ENCODE data around the gene ITGA2. TPM values are rescaled to one million over a fixed set of nuclear protein-coding genes. Genes with fewer than 3 reads are reported as not detected.

Gene ITGA2
- total RNA-seq, 4 donors from 2014 or later: 1.5 to 10.1 (median 8.7) TPM

- Histone ChIP-seq H3K27ac (no peak overlapping the region), H3K36me3 (peaks cover 0 to 15% (median 3%) of the 10 kb centered on the region in 4 donors)
- in situ Hi-C loops (cut with MboI; ENCODE audit: low pct_ligation_motif_present in 1 of 4, low pct_unique_long_range_greater_than_20kb in 1 of 4, low sequenced_read_pairs in 3 of 4): loop anchor here in 1 of 4 donors (10.0 kb wide), 1 partner anchor 142 kb away; no protein-coding TSS in a partner anchor
These were observed 36.7 kb upstream of the ITGA2 start for GRCh38 chr5:52952483-52952882.

GRCh38 chr5:52956014-52956413 lies 33.1 kb upstream of the ITGA2 start:
- TF ChIP-seq CTCF (IDR thresholded peaks at IDR 0.05) (no peak), EP300 (IDR thresholded peaks at IDR 0.05; ENCODE audit: low read depth) (no peak), POLR2A (IDR thresholded peaks at IDR 0.05) (no peak), POLR2AphosphoS5 (IDR thresholded peaks at IDR 0.05) (no peak)
- intact Hi-C loops (cut with DNase I; ENCODE audit: low total_unique reads) (loop anchor here (5.0 kb wide), 1 partner anchor 131 kb away; no protein-coding TSS in a partner anchor), in situ Hi-C loops (cut with MboI; ENCODE audit: low pct_ligation_motif_present in 1 of 4, low pct_unique_long_range_greater_than_20kb in 1 of 4, low sequenced_read_pairs in 3 of 4) (loop anchor here in 1 of 4 donors (10.0 kb wide), 1 partner anchor 139 kb away; no protein-coding TSS in a partner anchor)
- Histone ChIP-seq H3K27ac (no peak overlapping the region), H3K4me3 (no peak overlapping the region), H3K27me3 (no peaks in the 10 kb centered on the region), H3K9me3 (no peaks in the 10 kb centered on the region), H3K36me3 (peaks cover 0 to 15% (median 3%) of the 10 kb centered on the region in 4 donors), H3K4me1 (peaks cover 0 to 15% (median 0%) of the 10 kb centered on the region in 4 donors)
- no peak for DNase-seq
- 71 to 77% methylated on average over 4 of the region's 4 CpGs for WGBS, 2 donors (ENCODE audit: low coverage in 1 of 2)

More at GRCh38 chr5:52952483-52952882, 36.7 kb upstream of the ITGA2 start:
- Histone ChIP-seq H3K4me1 (peaks cover 0 to 25% (median 3%) of the 10 kb centered on the region in 4 donors), H3K9me3 (no peaks in the 10 kb centered on the region), H3K4me3 (no peak overlapping the region), H3K27me3 (no peaks in the 10 kb centered on the region)
- 92 to 100% methylated on average over 1 of the region's 1 CpG for WGBS, 2 donors (ENCODE audit: low coverage in 1 of 2)
- TF ChIP-seq POLR2AphosphoS5 (IDR thresholded peaks at IDR 0.05) (no peak), EP300 (IDR thresholded peaks at IDR 0.05; ENCODE audit: low read depth) (no peak), CTCF (IDR thresholded peaks at IDR 0.05) (no peak), POLR2A (IDR thresholded peaks at IDR 0.05) (no peak)
- intact Hi-C loops (cut with DNase I; ENCODE audit: low total_unique reads): no loop called here
- no peak for DNase-seq

GRCh38 chr5:52956915-52957747 lies 32.0 kb upstream of the ITGA2 start:
- Histone ChIP-seq H3K36me3 (peaks cover 0 to 15% (median 3%) of the 10 kb centered on the region in 4 donors), H3K4me3 (no peak overlapping the region), H3K27ac (no peak overlapping the region), H3K4me1 (peaks cover 0 to 15% (median 0%) of the 10 kb centered on the region in 4 donors), H3K9me3 (no peaks in the 10 kb centered on the region), H3K27me3 (no peaks in the 10 kb centered on the region)
- intact Hi-C loops (cut with DNase I; ENCODE audit: low total_unique reads): loop anchor here (5.0 kb wide), 1 partner anchor 130 kb away; no protein-coding TSS in a partner anchor
- in situ Hi-C loops (cut with MboI; ENCODE audit: low pct_ligation_motif_present in 1 of 4, low pct_unique_long_range_greater_than_20kb in 1 of 4, low sequenced_read_pairs in 3 of 4): loop anchor here in 1 of 4 donors (10.0 kb wide), 1 partner anchor 138 kb away; no protein-coding TSS in a partner anchor
- 44 to 45% methylated on average over 5 to 6 of the region's 6 CpGs for WGBS, 2 donors (ENCODE audit: low coverage in 1 of 2)
- no peak for DNase-seq
- no peak for TF ChIP-seq POLR2AphosphoS5 (IDR thresholded peaks at IDR 0.05)
- no peak for TF ChIP-seq EP300 (IDR thresholded peaks at IDR 0.05; ENCODE audit: low read depth)
- no peak for TF ChIP-seq CTCF (IDR thresholded peaks at IDR 0.05)
- no peak for TF ChIP-seq POLR2A (IDR thresholded peaks at IDR 0.05)

GRCh38 chr5:52961274-52961681 lies 27.9 kb upstream of the ITGA2 start:
- no peak overlapping the region for H3K4me3 ChIP-seq
- H3K27ac ChIP-seq: no peak overlapping the region
- H3K36me3 ChIP-seq: no peaks in the 10 kb centered on the region
- no peaks in the 10 kb centered on the region for H3K9me3 ChIP-seq
- no peaks in the 10 kb centered on the region for H3K27me3 ChIP-seq
- intact Hi-C loops (cut with DNase I; ENCODE audit: low total_unique reads): no loop called here
- TF ChIP-seq EP300 (IDR thresholded peaks at IDR 0.05; ENCODE audit: low read depth): no peak
- no peak for TF ChIP-seq POLR2A (IDR thresholded peaks at IDR 0.05)
- TF ChIP-seq POLR2AphosphoS5 (IDR thresholded peaks at IDR 0.05): no peak
- no peak for TF ChIP-seq CTCF (IDR thresholded peaks at IDR 0.05)
- WGBS, 2 donors (ENCODE audit: low coverage in 1 of 2): 70 to 73% methylated on average over 2 of the region's 2 CpGs
- no peak for DNase-seq
- in situ Hi-C loops (cut with MboI; ENCODE audit: low pct_ligation_motif_present in 1 of 4, low pct_unique_long_range_greater_than_20kb in 1 of 4, low sequenced_read_pairs in 3 of 4): no loop called here
- peaks cover 0 to 15% (median 0%) of the 10 kb centered on the region in 4 donors for H3K4me1 ChIP-seq
